22Rv1 (cell line): Measurements from ENCODE around the gene CAMKMT.

ENCODE experiments used
- ZFX ChIP-seq: fragments of 450-650 bp; IDR thresholded peaks from 2 replicates; pipeline ENCODE4 v1.6.1; 2017; ENCODE audit warnings: antibody characterized with exemption, borderline replicate concordance
- TF ChIP-seq, protein P1 (sequence below): fragments of 450-650 bp; IDR thresholded peaks from 2 replicates; pipeline ENCODE4 v1.5.1; 2017; ENCODE audit warnings: mild to moderate bottlenecking

- TF ChIP-seq, protein P1, sequence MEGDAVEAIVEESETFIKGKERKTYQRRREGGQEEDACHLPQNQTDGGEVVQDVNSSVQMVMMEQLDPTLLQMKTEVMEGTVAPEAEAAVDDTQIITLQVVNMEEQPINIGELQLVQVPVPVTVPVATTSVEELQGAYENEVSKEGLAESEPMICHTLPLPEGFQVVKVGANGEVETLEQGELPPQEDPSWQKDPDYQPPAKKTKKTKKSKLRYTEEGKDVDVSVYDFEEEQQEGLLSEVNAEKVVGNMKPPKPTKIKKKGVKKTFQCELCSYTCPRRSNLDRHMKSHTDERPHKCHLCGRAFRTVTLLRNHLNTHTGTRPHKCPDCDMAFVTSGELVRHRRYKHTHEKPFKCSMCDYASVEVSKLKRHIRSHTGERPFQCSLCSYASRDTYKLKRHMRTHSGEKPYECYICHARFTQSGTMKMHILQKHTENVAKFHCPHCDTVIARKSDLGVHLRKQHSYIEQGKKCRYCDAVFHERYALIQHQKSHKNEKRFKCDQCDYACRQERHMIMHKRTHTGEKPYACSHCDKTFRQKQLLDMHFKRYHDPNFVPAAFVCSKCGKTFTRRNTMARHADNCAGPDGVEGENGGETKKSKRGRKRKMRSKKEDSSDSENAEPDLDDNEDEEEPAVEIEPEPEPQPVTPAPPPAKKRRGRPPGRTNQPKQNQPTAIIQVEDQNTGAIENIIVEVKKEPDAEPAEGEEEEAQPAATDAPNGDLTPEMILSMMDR = no peak
- TF ChIP-seq ZFX = no peak
Measured at GRCh38 chr2:44480068-44480467, 118.3 kb downstream of the CAMKMT start.
